Panc1 (cell line): Measurements from ENCODE around the gene CD34. TPM values are rescaled to one million over a fixed set of nuclear protein-coding genes. Genes with fewer than 3 reads are reported as not detected.

Source experiments
- ATAC-seq: fragments of 200-7000 bp; cut with Tn5 transposase; 2 replicates; pipeline ENCODE4 v1.9.1; 2020; ENCODE audit warnings: mild to moderate bottlenecking, moderate library complexity
- BruUV-seq: library from RNA; stranded (reverse); fragments of 400-500 nt; replicated peaks from 2 replicates; lab custom pipeline; 2021; lab: Mats Ljungman, UMichigan
- CTCF ChIA-PET: fragments of 300-600 bp; sonication (Branson Sonifier 250); formaldehyde crosslinking; loops from one replicate; lab custom pipeline; 2022; ENCODE audit warnings: antibody characterized with exemption; lab: Charles Lee
- POLR2A ChIA-PET: fragments of 300-600 bp; sonication (Branson Sonifier 250); formaldehyde crosslinking; loops from one replicate; lab custom pipeline; 2022; ENCODE audit warnings: antibody characterized with exemption; lab: Charles Lee
- DNase-seq: peaks from one replicate; pipeline ENCODE4 v3.0.0-alpha.2; 2010; ENCODE audit warnings: low read depth, low spot score
- H3K27ac ChIP-seq: 2 replicates; pipeline ENCODE4 v1.5.1; 2011; ENCODE audit warnings: mild to moderate bottlenecking, low read length, inconsistent platforms
- H3K27me3 ChIP-seq: fragments of 200-500 bp; sonication (Bioruptor generic); 2 replicates; pipeline ENCODE4 v1.6.0; 2014; ENCODE audit warnings: low read length, inconsistent platforms; ENCODE audit not compliant: control insufficient read depth, insufficient read depth
- H3K36me3 ChIP-seq: fragments of 200-500 bp; sonication (Bioruptor generic); 2 replicates; pipeline ENCODE4 v1.5.1; 2014; ENCODE audit warnings: inconsistent platforms, mild to moderate bottlenecking, low read length, moderate library complexity; ENCODE audit not compliant: control insufficient read depth, insufficient read depth
- H3K4me1 ChIP-seq: 2 replicates; pipeline ENCODE4 v1.5.1; 2011; ENCODE audit warnings: inconsistent platforms, mild to moderate bottlenecking, low read length, moderate library complexity; ENCODE audit not compliant: control insufficient read depth, insufficient read depth
- H3K4me3 ChIP-seq, 2 experiments: 2 replicates each; pipeline ENCODE4 v1.5.1; 2011 to 2012; ENCODE audit warnings: low read depth in 2 of 2, low read length in 2 of 2, mild to moderate bottlenecking in 2 of 2, inconsistent platforms in 1 of 2, moderate library complexity in 1 of 2
- H3K9me3 ChIP-seq: fragments of 200-500 bp; sonication (Bioruptor generic); 2 replicates; pipeline ENCODE4 v1.5.1; 2014; ENCODE audit warnings: low read depth, mild to moderate bottlenecking, inconsistent platforms, low read length, moderate library complexity; ENCODE audit not compliant: control insufficient read depth, insufficient read depth
- CTCF ChIP-seq: fragments of 450-650 bp; IDR thresholded peaks from 2 replicates; pipeline ENCODE4 v1.5.1; 2017; ENCODE audit warnings: mild to moderate bottlenecking
- POLR2AphosphoS5 ChIP-seq: IDR thresholded peaks from 2 replicates; pipeline ENCODE4 v1.6.1; 2012; ENCODE audit warnings: mild to moderate bottlenecking, low read depth, low read length, moderate library complexity
- REST ChIP-seq, 2 experiments: IDR thresholded peaks; 2 replicates each; pipeline ENCODE4 v1.6.1; 2011 to 2012; ENCODE audit warnings: low read depth in 2 of 2, control low read depth in 1 of 2, low read length in 1 of 2, mild to moderate bottlenecking in 1 of 2, moderate library complexity in 1 of 2; ENCODE audit not compliant: insufficient read depth in 1 of 2
- SIN3A ChIP-seq: IDR thresholded peaks from 2 replicates; pipeline ENCODE4 v1.6.1; 2012; ENCODE audit warnings: low read depth, mild to moderate bottlenecking, low read length, moderate library complexity, borderline replicate concordance; ENCODE audit not compliant: insufficient read depth
- TCF7L2 ChIP-seq: IDR thresholded peaks from 2 replicates; pipeline ENCODE4 v1.6.1; 2011; ENCODE audit warnings: mild to moderate bottlenecking, low read depth, low read length, inconsistent platforms
- in situ Hi-C: cut with HindIII; loops from 2 replicates; pipeline ENCODE4 v1.10.0; 2016; ENCODE audit warnings: low sequenced_read_pairs, low pct_unique_long_range_greater_than_20kb
- intact Hi-C: fragments of 100-400 bp; cut with micrococcal nuclease; formaldehyde crosslinking; loops from one replicate; pipeline ENCODE4 v1.10.0; 2022; ENCODE audit not compliant: unreplicated experiment
- total RNA-seq: library from RNA; stranded (reverse); gene quantifications from one replicate; pipeline ENCODE4 v1.2.1, GENCODE V29; 2021; ENCODE audit not compliant: unreplicated experiment

Gene CD34
- total RNA-seq, 1 experiment from 2014 or later, result 0.15 TPM

GRCh38 chr1:207949571-207950195, 38.8 kb upstream of the CD34 start:
- ATAC-seq (no peak), DNase-seq (no peak)
- no peaks in the 10 kb centered on the region for H3K36me3 ChIP-seq
- no peak overlapping the region for H3K4me3 ChIP-seq
- intact Hi-C loops, result no loop called here
- BruUV-seq, result no TSS peak
- no peaks in the 10 kb centered on the region for H3K9me3 ChIP-seq
- no peaks in the 10 kb centered on the region for H3K4me1 ChIP-seq
- H3K27me3 ChIP-seq, result 0 out of 2 replicates have a peak, but pooled peaks cover 4% of the 10 kb centered on the region
- H3K27ac ChIP-seq, result no peak overlapping the region
- TF ChIP-seq POLR2AphosphoS5 (no peak), CTCF (no peak), SIN3A (no peak), TCF7L2 (no peak), REST (IDR thresholded peaks at IDR 0.05; ENCODE audit: insufficient read depth in 1 of 2, low read depth in 2 of 2, low read length in 1 of 2) (no peak)
- ChIA-PET POLR2A (no interaction called here), CTCF (no interaction called here)
- in situ Hi-C loops, result no loop called here

- POLR2A ChIA-PET, result no interaction called here
- no peak overlapping the region for H3K4me3 ChIP-seq
- BruUV-seq, result no TSS peak
These were observed 37.8 kb upstream of the CD34 start for GRCh38 chr1:207948536-207949250.

More at GRCh38 chr1:207948536-207949250, 37.8 kb upstream of the CD34 start:
- intact Hi-C loops (no loop called here), in situ Hi-C loops (no loop called here)
- TF ChIP-seq POLR2AphosphoS5 (no peak), SIN3A (no peak), CTCF (no peak), REST (IDR thresholded peaks at IDR 0.05; ENCODE audit: insufficient read depth in 1 of 2, low read depth in 2 of 2, low read length in 1 of 2) (no peak), TCF7L2 (no peak)
- ATAC-seq, result no peak
- no peaks in the 10 kb centered on the region for H3K4me1 ChIP-seq
- no peak overlapping the region for H3K27ac ChIP-seq
- H3K36me3 ChIP-seq, result no peaks in the 10 kb centered on the region
- CTCF ChIA-PET, result no interaction called here
- no peak for DNase-seq
- H3K27me3 ChIP-seq, result 0 out of 2 replicates have a peak, but pooled peaks cover 4% of the 10 kb centered on the region
- no peaks in the 10 kb centered on the region for H3K9me3 ChIP-seq
